H1 (cell line): ENCODE measurements around the gene MYO1D. TPM values are rescaled to one million over a fixed set of nuclear protein-coding genes. Genes with fewer than 3 reads are reported as not detected.

ENCODE experiments used
- TAF7 ChIP-seq: optimal IDR thresholded peaks from 2 replicates; pipeline ENCODE3; 2011; ENCODE audit warnings: low read depth, mild to moderate bottlenecking, inconsistent platforms, low read length, moderate library complexity, borderline replicate concordance
- polyA plus RNA-seq, 7 experiments: library from polyadenylated mRNA; depleted of rRNA in 3 of 7; stranded (reverse) in 5 of 7; unstranded in 2 of 7; fragments of >200 nt in 5 of 7; fragments of 200-250 nt in 2 of 7; gene quantifications; 1 replicate in 5 of 7; 2 replicates in 1 of 7; 4 replicates in 1 of 7; pipeline versions ENCODE4 v1.2.1 to v1.2.3, GENCODE V29; 2011 to 2013; ENCODE audit warnings: missing spikeins in 2 of 7, mixed read lengths in 2 of 7
- total RNA-seq: library from RNA; stranded (reverse); fragmentation: NEBNext Ultra II Directional; extraction: Animal tissue kit (Norgen Biotek cat#: 25700); gene quantifications from 2 replicates; pipeline ENCODE4 v1.2.1, GENCODE V29; 2021

Gene MYO1D
- total and polyA plus RNA-seq, 2 of the 8 experiments (the other 6 are each of a cell fraction or from before 2014, with no cell fraction given): 6.5 to 25.4 TPM

GRCh38 chr17:32777922-32778321 lies 99.0 kb downstream of the MYO1D start (continued):
- TF ChIP-seq TAF7: no peak
